Psoas muscle (tissue), 8 donors: ENCODE results near the gene PLEKHJ1. TPM values are rescaled to one million over a fixed set of nuclear protein-coding genes. Genes with fewer than 3 reads are reported as not detected.
A peak's percentile ranks its signal among the peaks of the same experiment; 100 is the strongest.

Experiments
- ATAC-seq, 4 donors: fragments of 200-7000 bp; cut with Tn5 transposase; one replicate each; pipeline ENCODE4 v1.9.1; 2020; ENCODE audit warnings: moderate library complexity in 3 of 4, mild to moderate bottlenecking in 2 of 4
- DNase-seq, 2 donors: peaks; one replicate each; pipeline ENCODE4 v3.0.0-alpha.2; 2020
- H3K27ac ChIP-seq: fragments of 200-600 bp; one replicate; pipeline ENCODE4 v1.8.0; 2022
- H3K27me3 ChIP-seq, 3 donors: fragments of 200-600 bp in 1 of 3; one replicate each; pipeline versions ENCODE4 v1.6.1 to v1.8.0; 2013 to 2022; ENCODE audit warnings: low read length in 2 of 3, mild to moderate bottlenecking in 2 of 3, moderate library complexity in 1 of 3; ENCODE audit not compliant: insufficient read depth in 3 of 3
- H3K36me3 ChIP-seq, 2 donors: fragments of 200-600 bp in 1 of 2; one replicate each; pipeline versions ENCODE4 v1.6.1 to v1.8.0; 2013 to 2022; ENCODE audit warnings: low read depth in 1 of 2, mild to moderate bottlenecking in 1 of 2, moderate library complexity in 1 of 2; ENCODE audit not compliant: insufficient read depth in 1 of 2
- H3K4me1 ChIP-seq: fragments of 200-600 bp; one replicate; pipeline ENCODE4 v1.8.0; 2022
- H3K4me3 ChIP-seq: fragments of 200-600 bp; one replicate; pipeline ENCODE4 v1.8.0; 2022; ENCODE audit warnings: mild to moderate bottlenecking
- H3K9me3 ChIP-seq: fragments of 200-600 bp; one replicate; pipeline ENCODE4 v1.8.0; 2022
- CTCF ChIP-seq: fragments of 200-600 bp; IDR thresholded peaks from one replicate; pipeline ENCODE4 v1.8.0; 2022; ENCODE audit warnings: antibody characterized with exemption
- WGBS, 3 donors: extraction: QIAGEN DNeasy Blood & Tissue Kit; methylation state at CpG; one replicate each; pipeline versions ENCODE4 v1.1.6 to v1.1.7; 2013; 5-methylcytosine and 5-hydroxymethylcytosine counted together
- intact Hi-C, 2 donors: fragments of 100-400 bp; cut with DNase I; formaldehyde crosslinking; loops; one replicate each; pipeline versions ENCODE4 v1.11.0 to v1.14.2; 2022
- polyA plus RNA-seq, 3 donors: library from polyadenylated mRNA; stranded (reverse); fragments of 200-250 nt; gene quantifications; one replicate each; pipeline ENCODE4 v1.2.3, GENCODE V29; 2013
- total RNA-seq, 4 donors: library from RNA; stranded (reverse); fragmentation: NEBNext Ultra II Directional in 2 of 4; extraction: Animal tissue kit (Norgen Biotek cat#: 25700) in 2 of 4; gene quantifications; one replicate each; pipeline versions ENCODE4 v1.2.1 to v1.2.4, GENCODE V29; 2021 to 2023
- donor health status: healthy with polysubstance abuse.
- donor health status: DM: no; HTN: no; CAD: no; lungs with moderate emphysema.
- donor health status: Bipolar disorder and iron deficiency.
- donor health status: healthy.
- donor health status: DM: yes; HTN: yes; CAD: no.
- donor health status: DM: no; HTN: no; CAD: no.
- donor health status: DM: no; HTN: no; CAD: no.
- donor health status: DM: yes; HTN: yes; CAD: no.

The PLEKHJ1 gene
- total and polyA plus RNA-seq, 7 donors: 54.9 to 146 (median 65.5) TPM

GRCh38 chr19:2280633-2281264 lies 44.6 kb upstream of the PLEKHJ1 start:
- H3K27ac ChIP-seq: no peak overlapping the region

GRCh38 chr19:2278459-2279158 lies 42.5 kb upstream of the PLEKHJ1 start:
- WGBS, 3 donors: 86 to 87% (median 86%) methylated on average over 33 of the region's 33 CpGs
- no peak overlapping the region for H3K4me3 ChIP-seq
- H3K4me1 ChIP-seq: peaks cover 22% of the 10 kb centered on the region
- H3K27ac ChIP-seq: no peak overlapping the region
- no peak for DNase-seq
- H3K36me3 ChIP-seq: peaks cover 0 to 6% of the 10 kb centered on the region in 2 donors
- no peak for ATAC-seq
- H3K9me3 ChIP-seq: no peaks in the 10 kb centered on the region
- TF ChIP-seq CTCF: no peak
- intact Hi-C loops: loop anchor here in 1 of 2 donors (5.0 to 10.0 kb wide), 3 partner anchors 39 to 124 kb away; partner anchors contain the start of gene AP3D1
- H3K27me3 ChIP-seq: no peaks in the 10 kb centered on the region

More at GRCh38 chr19:2280633-2281264, 44.6 kb upstream of the PLEKHJ1 start:
- Histone ChIP-seq H3K9me3 (no peaks in the 10 kb centered on the region), H3K4me3 (no peak overlapping the region), H3K4me1 (peaks cover 5% of the 10 kb centered on the region), H3K27me3 (no peaks in the 10 kb centered on the region), H3K36me3 (peaks cover 0 to 6% of the 10 kb centered on the region in 2 donors)
- 70 to 76% (median 71%) methylated on average over 22 to 26 of the region's 26 CpGs for WGBS, 3 donors
- ATAC-seq (no peak), DNase-seq (no peak)
- intact Hi-C loops: no loop called here
- TF ChIP-seq CTCF: no peak

GRCh38 chr19:2277138-2277537 lies 41.0 kb upstream of the PLEKHJ1 start:
- Histone ChIP-seq H3K36me3 (peaks cover 0 to 18% of the 10 kb centered on the region in 2 donors), H3K4me1 (peaks cover 37% of the 10 kb centered on the region), H3K9me3 (no peaks in the 10 kb centered on the region), H3K27ac (no peak overlapping the region), H3K4me3 (no peak overlapping the region), H3K27me3 (no peaks in the 10 kb centered on the region)
- no peak for TF ChIP-seq CTCF
- DNase-seq (no peak), ATAC-seq (no peak)
- intact Hi-C loops: loop anchor here in 1 of 2 donors (5.0 to 10.0 kb wide), 3 partner anchors 40 to 122 kb away; partner anchors contain the start of gene AP3D1
- WGBS, 3 donors: 81 to 85% (median 84%) methylated on average over 9 of the region's 9 CpGs

- no peak for ATAC-seq
- Histone ChIP-seq H3K9me3 (no peaks in the 10 kb centered on the region), H3K4me1 (peaks cover 43% of the 10 kb centered on the region), H3K36me3 (peaks cover 0 to 25% of the 10 kb centered on the region in 2 donors), H3K4me3 (peak overlapping the region; percentile 28), H3K27me3 (no peaks in the 10 kb centered on the region), H3K27ac (no peak overlapping the region)
- TF ChIP-seq CTCF: no peak
- intact Hi-C loops: loop anchor here in 1 of 2 donors (5.0 to 10.0 kb wide), 3 partner anchors 41 to 122 kb away; partner anchors contain the start of gene AP3D1
- 86 to 92% (median 90%) methylated on average over 28 of the region's 28 CpGs for WGBS, 3 donors
- DNase-seq: no peak
These were observed 40.4 kb upstream of the PLEKHJ1 start for GRCh38 chr19:2276429-2276986.
